Stimulated activated naive CD8-positive, alpha-beta T cell treated with anti-CD3 and anti-CD28 coated beads, Interleukin-15, Interleukin-2, amounts not matched to agents 100 ng/mL and 50 ng/mL, for 24 hours (primary cell): ENCODE results near the gene SYNM.
"Not testable (repeated sequence)": the region's sequence is repeated elsewhere in the genome, so short reads cannot be mapped to it uniquely, and the experiment has no call there.

Source experiments
- H3K27ac Mint-ChIP-seq: one replicate; pipeline ENCODE4 v1.8.0; 2021; ENCODE audit warnings: mild to moderate bottlenecking, mixed read lengths
- H3K27me3 Mint-ChIP-seq: one replicate; pipeline ENCODE4 v1.8.0; 2021; ENCODE audit warnings: mixed read lengths
- H3K36me3 Mint-ChIP-seq: one replicate; pipeline ENCODE4 v1.8.0; 2021; ENCODE audit warnings: low read depth, mixed read lengths
- H3K4me1 Mint-ChIP-seq: one replicate; pipeline ENCODE4 v1.8.0; 2021; ENCODE audit warnings: low read depth, mixed read lengths
- H3K4me3 Mint-ChIP-seq: one replicate; pipeline ENCODE4 v1.8.0; 2021; ENCODE audit warnings: mild to moderate bottlenecking, mixed read lengths
- H3K9me3 Mint-ChIP-seq: one replicate; pipeline ENCODE4 v1.8.0; 2021; ENCODE audit warnings: mixed read lengths

The SYNM gene

GRCh38 chr15:99074446-99074845, 30.4 kb upstream of the SYNM start:
- H3K27ac Mint-ChIP-seq = no peak overlapping the region

GRCh38 chr15:99075059-99075652, 29.7 kb upstream of the SYNM start:
- H3K27me3 Mint-ChIP-seq, H3K4me3 Mint-ChIP-seq, H3K4me1 Mint-ChIP-seq, H3K36me3 Mint-ChIP-seq, H3K27ac Mint-ChIP-seq, H3K9me3 Mint-ChIP-seq: not testable (repeated sequence)

More at GRCh38 chr15:99074446-99074845, 30.4 kb upstream of the SYNM start:
- no peak overlapping the region for H3K4me3 Mint-ChIP-seq
- H3K36me3 Mint-ChIP-seq = no peaks in the 10 kb centered on the region
- H3K4me1 Mint-ChIP-seq = peaks cover 8% of the 10 kb centered on the region
- H3K27me3 Mint-ChIP-seq = peaks cover 3% of the 10 kb centered on the region
- H3K9me3 Mint-ChIP-seq = no peaks in the 10 kb centered on the region

GRCh38 chr15:99076109-99076508, 28.8 kb upstream of the SYNM start:
- H3K27ac Mint-ChIP-seq = no peak overlapping the region
- H3K4me1 Mint-ChIP-seq = peaks cover 8% of the 10 kb centered on the region
- peak overlapping the region; percentile 72 for H3K4me3 Mint-ChIP-seq
- peaks cover 7% of the 10 kb centered on the region for H3K27me3 Mint-ChIP-seq
- no peaks in the 10 kb centered on the region for H3K36me3 Mint-ChIP-seq
- no peaks in the 10 kb centered on the region for H3K9me3 Mint-ChIP-seq

GRCh38 chr15:99076555-99077308, 28.1 kb upstream of the SYNM start:
- Mint-ChIP-seq H3K4me1 (peaks cover 8% of the 10 kb centered on the region), H3K27me3 (peaks cover 12% of the 10 kb centered on the region), H3K4me3 (peak overlapping the region; percentile 72), H3K9me3 (no peaks in the 10 kb centered on the region), H3K27ac (no peak overlapping the region), H3K36me3 (no peaks in the 10 kb centered on the region)

GRCh38 chr15:99082798-99083197, 22.1 kb upstream of the SYNM start:
- no peak overlapping the region for H3K27ac Mint-ChIP-seq
- no peaks in the 10 kb centered on the region for H3K36me3 Mint-ChIP-seq
- peaks cover 30% of the 10 kb centered on the region for H3K27me3 Mint-ChIP-seq
- no peaks in the 10 kb centered on the region for H3K9me3 Mint-ChIP-seq
- H3K4me3 Mint-ChIP-seq = no peak overlapping the region
- H3K4me1 Mint-ChIP-seq = no peaks in the 10 kb centered on the region

- H3K36me3 Mint-ChIP-seq = no peaks in the 10 kb centered on the region
- H3K27ac Mint-ChIP-seq = no peak overlapping the region
- peaks cover 30% of the 10 kb centered on the region for H3K27me3 Mint-ChIP-seq
- H3K4me1 Mint-ChIP-seq = peaks cover 2% of the 10 kb centered on the region
- H3K4me3 Mint-ChIP-seq = no peak overlapping the region
- no peaks in the 10 kb centered on the region for H3K9me3 Mint-ChIP-seq
Measured at GRCh38 chr15:99084965-99085364, 19.9 kb upstream of the SYNM start.

- H3K27ac Mint-ChIP-seq = no peak overlapping the region
- H3K36me3 Mint-ChIP-seq = no peaks in the 10 kb centered on the region
- H3K4me1 Mint-ChIP-seq = peaks cover 8% of the 10 kb centered on the region
- no peak overlapping the region for H3K4me3 Mint-ChIP-seq
- H3K9me3 Mint-ChIP-seq = no peaks in the 10 kb centered on the region
- peaks cover 33% of the 10 kb centered on the region for H3K27me3 Mint-ChIP-seq
Measured at GRCh38 chr15:99085413-99086326, 19.2 kb upstream of the SYNM start.

- H3K36me3 Mint-ChIP-seq = no peaks in the 10 kb centered on the region
- no peak overlapping the region for H3K27ac Mint-ChIP-seq
- H3K4me1 Mint-ChIP-seq = peaks cover 8% of the 10 kb centered on the region
- H3K4me3 Mint-ChIP-seq = no peak overlapping the region
- H3K27me3 Mint-ChIP-seq = peaks cover 27% of the 10 kb centered on the region
- H3K9me3 Mint-ChIP-seq = no peaks in the 10 kb centered on the region
Measured at GRCh38 chr15:99086327-99086667, 18.6 kb upstream of the SYNM start.

GRCh38 chr15:99087405-99087943, 17.4 kb upstream of the SYNM start:
- Mint-ChIP-seq H3K4me1 (peaks cover 8% of the 10 kb centered on the region), H3K36me3 (no peaks in the 10 kb centered on the region), H3K9me3 (no peaks in the 10 kb centered on the region), H3K4me3 (no peak overlapping the region), H3K27ac (no peak overlapping the region), H3K27me3 (peaks cover 19% of the 10 kb centered on the region)

- no peak overlapping the region for H3K4me3 Mint-ChIP-seq
- H3K27ac Mint-ChIP-seq = peak overlapping the region; percentile 38
- H3K36me3 Mint-ChIP-seq = no peaks in the 10 kb centered on the region
- peaks cover 8% of the 10 kb centered on the region for H3K4me1 Mint-ChIP-seq
- no peaks in the 10 kb centered on the region for H3K9me3 Mint-ChIP-seq
- H3K27me3 Mint-ChIP-seq = peaks cover 11% of the 10 kb centered on the region
Measured at GRCh38 chr15:99090011-99090699, 14.7 kb upstream of the SYNM start.

GRCh38 chr15:99090938-99091337, 13.9 kb upstream of the SYNM start:
- Mint-ChIP-seq H3K36me3 (no peaks in the 10 kb centered on the region), H3K27ac (no peak overlapping the region), H3K27me3 (peaks cover 11% of the 10 kb centered on the region), H3K9me3 (no peaks in the 10 kb centered on the region), H3K4me1 (peaks cover 8% of the 10 kb centered on the region), H3K4me3 (no peak overlapping the region)

GRCh38 chr15:99092554-99093172, 12.2 kb upstream of the SYNM start:
- Mint-ChIP-seq H3K4me1 (peaks cover 8% of the 10 kb centered on the region), H3K27me3 (peaks cover 17% of the 10 kb centered on the region), H3K36me3 (no peaks in the 10 kb centered on the region), H3K4me3 (no peak overlapping the region), H3K9me3 (no peaks in the 10 kb centered on the region), H3K27ac (no peak overlapping the region)

GRCh38 chr15:99095626-99096025, 9.3 kb upstream of the SYNM start:
- H3K4me3 Mint-ChIP-seq = no peak overlapping the region
- H3K36me3 Mint-ChIP-seq = no peaks in the 10 kb centered on the region
- H3K4me1 Mint-ChIP-seq = peaks cover 2% of the 10 kb centered on the region
- H3K9me3 Mint-ChIP-seq = no peaks in the 10 kb centered on the region
- no peak overlapping the region for H3K27ac Mint-ChIP-seq
- H3K27me3 Mint-ChIP-seq = peaks cover 21% of the 10 kb centered on the region

- Mint-ChIP-seq H3K36me3 (no peaks in the 10 kb centered on the region), H3K4me1 (peaks cover 3% of the 10 kb centered on the region), H3K27ac (no peak overlapping the region), H3K9me3 (no peaks in the 10 kb centered on the region), H3K4me3 (no peak overlapping the region), H3K27me3 (peaks cover 26% of the 10 kb centered on the region)
Measured at GRCh38 chr15:99096173-99096893, 8.5 kb upstream of the SYNM start.
